GM23338 (cell line): Measurements from ENCODE around the gene RNFT1. TPM values are rescaled to one million over a fixed set of nuclear protein-coding genes. Genes with fewer than 3 reads are reported as not detected.
"Not testable (repeated sequence)": the region's sequence is repeated elsewhere in the genome, so short reads cannot be mapped to it uniquely, and the experiment has no call there.

Source experiments
- ATAC-seq: fragments of 200-7000 bp; cut with Tn5 transposase; 3 replicates; pipeline ENCODE4 v1.9.1; 2020
- DNase-seq: peaks from one replicate; pipeline ENCODE4 v3.0.0-alpha.2; 2015; ENCODE audit warnings: low spot score
- H2AFZ ChIP-seq: fragments of 200-600 bp; sonication (generic); 2 replicates; pipeline ENCODE4 v1.8.0; 2016; ENCODE audit warnings: antibody characterized with exemption, mild to moderate bottlenecking, moderate library complexity
- H3F3A ChIP-seq: fragments of 200-600 bp; sonication (generic); replicated peaks from 2 replicates; pipeline ENCODE4 v1.8.0; 2017; ENCODE audit warnings: antibody characterized with exemption, mixed run types, low read depth
- H3K27ac ChIP-seq: fragments of 200-600 bp; sonication (generic); 2 replicates; pipeline ENCODE4 v1.6.1; 2016; ENCODE audit warnings: low read depth
- H3K27me3 ChIP-seq: fragments of 200-600 bp; sonication (generic); 2 replicates; pipeline ENCODE4 v1.8.0; 2016; ENCODE audit warnings: mild to moderate bottlenecking, mixed run types, moderate library complexity; ENCODE audit not compliant: insufficient read depth
- H3K36me3 ChIP-seq: fragments of 200-600 bp; sonication (generic); 2 replicates; pipeline ENCODE4 v1.8.0; 2016; ENCODE audit warnings: mild to moderate bottlenecking; ENCODE audit not compliant: insufficient read depth
- H3K4me1 ChIP-seq: fragments of 200-600 bp; sonication (generic); 2 replicates; pipeline ENCODE4 v1.8.0; 2016; ENCODE audit warnings: mild to moderate bottlenecking, moderate library complexity; ENCODE audit not compliant: insufficient read depth
- H3K4me2 ChIP-seq: fragments of 200-600 bp; sonication (generic); 2 replicates; pipeline ENCODE4 v1.7.1; 2017; ENCODE audit warnings: mixed run types
- H3K4me3 ChIP-seq: fragments of 200-600 bp; sonication (generic); 2 replicates; pipeline ENCODE4 v1.6.1; 2016; ENCODE audit warnings: mixed run types
- H3K79me2 ChIP-seq: fragments of 200-600 bp; sonication (generic); replicated peaks from 2 replicates; pipeline ENCODE4 v1.8.0; 2017; ENCODE audit warnings: mild to moderate bottlenecking; ENCODE audit not compliant: insufficient read depth
- H3K9me2 ChIP-seq: fragments of 200-600 bp; sonication (generic); 2 replicates; pipeline ENCODE4 v1.8.0; 2017; ENCODE audit not compliant: insufficient read depth
- H4K20me1 ChIP-seq: fragments of 200-600 bp; sonication (generic); replicated peaks from 2 replicates; pipeline ENCODE4 v1.8.0; 2017; ENCODE audit warnings: mild to moderate bottlenecking; ENCODE audit not compliant: insufficient read depth
- H3K27ac Mint-ChIP-seq: 2 replicates; pipeline ENCODE4 v1.8.0; 2020; ENCODE audit warnings: inconsistent platforms, mild to moderate bottlenecking, moderate library complexity, mixed read lengths
- H3K27me3 Mint-ChIP-seq: 3 replicates; pipeline ENCODE4 v1.8.0; 2022; ENCODE audit warnings: low read depth, mild to moderate bottlenecking, moderate library complexity, mixed read lengths, inconsistent platforms; ENCODE audit not compliant: insufficient read depth, poor library complexity
- H3K36me3 Mint-ChIP-seq: 3 replicates; pipeline ENCODE4 v1.8.0; 2021; ENCODE audit warnings: low read depth, mild to moderate bottlenecking, inconsistent platforms, moderate library complexity, mixed read lengths
- H3K4me1 Mint-ChIP-seq: 3 replicates; pipeline ENCODE4 v1.8.0; 2020; ENCODE audit warnings: mild to moderate bottlenecking, inconsistent platforms, mixed read lengths
- H3K4me3 Mint-ChIP-seq: 3 replicates; pipeline ENCODE4 v1.8.0; 2021; ENCODE audit warnings: moderate library complexity, mild to moderate bottlenecking, inconsistent platforms, mixed read lengths
- H3K9me3 Mint-ChIP-seq: 3 replicates; pipeline ENCODE4 v1.8.0; 2020; ENCODE audit warnings: moderate library complexity, mild to moderate bottlenecking, inconsistent platforms, mixed read lengths
- EZH2 ChIP-seq: fragments of 200-600 bp; sonication (generic); IDR thresholded peaks from one replicate; pipeline ENCODE4 v1.8.0; 2017; ENCODE audit warnings: antibody characterized with exemption, mild to moderate bottlenecking, low read depth; ENCODE audit not compliant: unreplicated experiment
- POLR2AphosphoS5 ChIP-seq: IDR thresholded peaks from 2 replicates; pipeline ENCODE4 v1.6.1; 2016; ENCODE audit warnings: antibody characterized with exemption, low read depth
- REST ChIP-seq: IDR thresholded peaks from one replicate; pipeline ENCODE4 v1.6.1; 2018; ENCODE audit warnings: antibody characterized with exemption; ENCODE audit not compliant: unreplicated experiment
- ZNF462 ChIP-seq: fragments of 250-450 bp; sonication (Bioruptor Pico); IDR thresholded peaks from 2 replicates; pipeline ENCODE4 v1.5.0; 2020; ENCODE audit warnings: mild to moderate bottlenecking, moderate library complexity
- polyA plus RNA-seq: library from polyadenylated mRNA; unstranded; fragments of >200 nt; fragmentation: Nextera tagmentation; extraction: Ambion mirVana; gene quantifications from 2 replicates; pipeline ENCODE4 v1.2.1, GENCODE V29; 2016
- total RNA-seq: library from RNA; depleted of rRNA; stranded (reverse); fragments of >200 nt; shearing (Covaris generic); gene quantifications from 2 replicates; pipeline ENCODE4 v1.2.3, GENCODE V29; 2014

RNFT1 gene
- total and polyA plus RNA-seq, 2 experiments from 2014 or later: 4.1 to 4.6 TPM

GRCh38 chr17:59930121-59930520 lies 34.4 kb downstream of the RNFT1 start:
- peaks cover 34% of the 10 kb centered on the region; the same call in 2 of the 3 replicates for H3K36me3 Mint-ChIP-seq
- not testable (repeated sequence) for H3K27me3 Mint-ChIP-seq, H3K4me3 ChIP-seq, H3K4me1 Mint-ChIP-seq, H3K27ac Mint-ChIP-seq, DNase-seq, H3K4me1 ChIP-seq, H3K9me2 ChIP-seq, H2AFZ ChIP-seq, H3K27me3 ChIP-seq, H3K4me2 ChIP-seq, ATAC-seq, H3K9me3 Mint-ChIP-seq, H3K27ac ChIP-seq, H3F3A ChIP-seq, H3K79me2 ChIP-seq, H3K4me3 Mint-ChIP-seq, H4K20me1 ChIP-seq
- H3K36me3 ChIP-seq: 0 out of 2 replicates have a peak, but pooled peaks cover 14% of the 10 kb centered on the region

DNA sequence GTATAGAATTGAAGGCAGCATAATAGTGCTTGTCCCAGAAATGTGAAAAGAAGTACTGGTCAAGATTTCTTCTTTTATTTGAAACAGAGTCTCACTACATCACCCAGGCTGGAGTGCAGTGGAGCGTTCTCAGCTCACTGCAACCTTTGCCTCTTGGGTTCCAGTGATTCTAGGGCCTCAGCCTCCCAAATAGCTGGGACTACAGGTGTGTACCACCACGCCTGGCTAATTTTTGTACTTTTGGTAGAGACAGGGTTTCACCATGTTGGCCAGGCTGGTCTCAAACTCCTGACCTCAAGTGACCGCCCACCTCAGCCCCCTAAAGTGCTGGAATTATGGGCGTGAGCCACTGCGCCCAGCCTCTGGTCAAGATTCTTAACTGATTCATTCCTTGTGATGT lies 43.9 kb downstream of the RNFT1 start:
- H3F3A ChIP-seq, DNase-seq, H3K9me2 ChIP-seq, H3K9me3 Mint-ChIP-seq, H3K27me3 Mint-ChIP-seq, H3K4me1 ChIP-seq, H3K4me2 ChIP-seq, H3K27ac Mint-ChIP-seq, H3K79me2 ChIP-seq, ATAC-seq, H4K20me1 ChIP-seq, H3K27me3 ChIP-seq, H2AFZ ChIP-seq, H3K4me3 ChIP-seq, H3K36me3 ChIP-seq, H3K4me1 Mint-ChIP-seq, H3K4me3 Mint-ChIP-seq: not testable (repeated sequence)
- H3K36me3 Mint-ChIP-seq: peaks cover 16% of the 10 kb centered on the region
- peak overlapping the region; percentile 10; the same call in 1 of the 2 replicates for H3K27ac ChIP-seq

- Histone ChIP-seq H3K36me3 (peaks cover 8% of the 10 kb centered on the region; the same call in 1 of the 2 replicates), H3K4me2 (no peak overlapping the region), H3K27me3 (no peaks in the 10 kb centered on the region), H3K4me3 (no peak overlapping the region), H3K27ac (no peak overlapping the region), H3F3A (0 out of 2 replicates have a peak, but pooled peaks cover 7% of the 10 kb centered on the region), H3K79me2 (no peaks in the 10 kb centered on the region), H3K4me1 (no peaks in the 10 kb centered on the region), H3K9me2 (no peaks in the 10 kb centered on the region), H2AFZ (no peak overlapping the region), H4K20me1 (peaks cover 5% of the 10 kb centered on the region; the same call in 1 of the 2 replicates)
- no peak for ATAC-seq
- TF ChIP-seq REST: no peak
- TF ChIP-seq ZNF462 (CRISPR knock-in tag): no peak
- TF ChIP-seq POLR2AphosphoS5: no peak
- TF ChIP-seq EZH2: no peak
- no peak overlapping the region for H3K4me3 Mint-ChIP-seq
- H3K27me3 Mint-ChIP-seq: no peaks in the 10 kb centered on the region
- no peak overlapping the region for H3K27ac Mint-ChIP-seq
- DNase-seq: no peak
- H3K9me3 Mint-ChIP-seq: no peaks in the 10 kb centered on the region
- H3K36me3 Mint-ChIP-seq: peaks cover 17% of the 10 kb centered on the region; the same call in 2 of the 3 replicates
- no peaks in the 10 kb centered on the region for H3K4me1 Mint-ChIP-seq
These were observed 48.1 kb downstream of the RNFT1 start for GRCh38 chr17:59916446-59916845.
